Left renal pelvis (tissue), 4 donors: ENCODE results near the gene ATF3. TPM values are rescaled to one million over a fixed set of nuclear protein-coding genes. Genes with fewer than 3 reads are reported as not detected.

Experiments used
- polyA plus RNA-seq, 4 donors: library from polyadenylated mRNA; unstranded; fragments of 120-200 nt; gene quantifications; one replicate each; pipeline ENCODE4 v1.2.1, GENCODE V29; 2013; ENCODE audit not compliant: insufficient read length in 4 of 4

The ATF3 gene
- polyA plus RNA-seq, 4 donors: 7.3 to 77.3 (median 14.3) TPM

Other genes starting within 250 kb of the ATF3 start
- gene PACC1, start 193.9 kb upstream of the ATF3 start, polyA plus RNA-seq: 10 to 100 TPM; 11.8 to 14.5 (median 13.9) TPM
- gene NENF, start 175.8 kb upstream of the ATF3 start, polyA plus RNA-seq: 10 to 100 TPM; 36.9 to 83.7 (median 41.1) TPM
- gene BATF3, start 91.1 kb downstream of the ATF3 start, polyA plus RNA-seq: 1 to 10 TPM in 3 of 4 donors, under 1 TPM in 1; 0.85 to 1.6 (median 1.4) TPM
- 10 to 100 TPM; 41.2 to 53.3 (median 43.9) TPM for gene NSL1, start 183.0 kb downstream of the ATF3 start, polyA plus RNA-seq
- 10 to 100 TPM; 13.0 to 21.1 (median 19.8) TPM for gene TATDN3, start 183.1 kb downstream of the ATF3 start, polyA plus RNA-seq
- gene SPATA45, start 238.9 kb downstream of the ATF3 start, polyA plus RNA-seq: 1 to 10 TPM in 1 of 4 donors, under 1 TPM in 2, not detected in 1; 0.36 to 1.6 (median 0.55) TPM
- gene FLVCR1, start 249.5 kb downstream of the ATF3 start, polyA plus RNA-seq: 10 to 100 TPM; 14.7 to 30.8 (median 24.0) TPM